Calu3 (cell line): ENCODE data around the gene USP5. TPM values are rescaled to one million over a fixed set of nuclear protein-coding genes. Genes with fewer than 3 reads are reported as not detected.
"Not testable (repeated sequence)": the region's sequence is repeated elsewhere in the genome, so short reads cannot be mapped to it uniquely, and the experiment has no call there.

Experiments used
- BruUV-seq: library from RNA; stranded (reverse); fragments of 400-500 nt; replicated peaks from 2 replicates; lab custom pipeline; 2021; lab: Mats Ljungman, UMichigan
- CTCF ChIA-PET: fragments of 300-600 bp; sonication (Branson Sonifier 250); formaldehyde crosslinking; loops from one replicate; lab custom pipeline; 2022; ENCODE audit warnings: antibody characterized with exemption; lab: Charles Lee
- DNase-seq: peaks from one replicate; pipeline ENCODE4 v3.0.0; 2022
- H3K27ac Mint-ChIP-seq: one replicate; pipeline ENCODE4 v1.8.0; 2022; ENCODE audit warnings: mixed read lengths; ENCODE audit not compliant: unreplicated experiment
- H3K27me3 Mint-ChIP-seq: one replicate; pipeline ENCODE4 v1.8.0; 2022; ENCODE audit warnings: mixed read lengths; ENCODE audit not compliant: unreplicated experiment
- H3K36me3 Mint-ChIP-seq: one replicate; pipeline ENCODE4 v1.8.0; 2022; ENCODE audit warnings: mild to moderate bottlenecking, moderate library complexity, mixed read lengths; ENCODE audit not compliant: insufficient read depth, unreplicated experiment
- H3K4me1 Mint-ChIP-seq: one replicate; pipeline ENCODE4 v1.8.0; 2022; ENCODE audit warnings: mild to moderate bottlenecking, low read depth, mixed read lengths; ENCODE audit not compliant: unreplicated experiment
- H3K4me3 Mint-ChIP-seq: one replicate; pipeline ENCODE4 v1.8.0; 2022; ENCODE audit warnings: mild to moderate bottlenecking, low read depth, moderate library complexity, mixed read lengths; ENCODE audit not compliant: unreplicated experiment
- H3K9me3 Mint-ChIP-seq: one replicate; pipeline ENCODE4 v1.8.0; 2022; ENCODE audit warnings: low read depth, mixed read lengths; ENCODE audit not compliant: unreplicated experiment
- intact Hi-C: fragments of 100-400 bp; cut with micrococcal nuclease; formaldehyde crosslinking; loops from one replicate; pipeline ENCODE4 v1.10.0; 2022; ENCODE audit not compliant: unreplicated experiment
- total RNA-seq: library from RNA; stranded (reverse); gene quantifications from 2 replicates; pipeline ENCODE4 v1.2.3, GENCODE V29; 2022
- TF ChIP-seq, protein P1 (sequence below): fragments of 200-600 bp; IDR thresholded peaks from one replicate; pipeline ENCODE4 v1.8.0; 2022; ENCODE audit warnings: antibody characterized with exemption; ENCODE audit not compliant: unreplicated experiment

USP5 gene
- total RNA-seq, 1 experiment from 2014 or later = 128 TPM

DNA sequence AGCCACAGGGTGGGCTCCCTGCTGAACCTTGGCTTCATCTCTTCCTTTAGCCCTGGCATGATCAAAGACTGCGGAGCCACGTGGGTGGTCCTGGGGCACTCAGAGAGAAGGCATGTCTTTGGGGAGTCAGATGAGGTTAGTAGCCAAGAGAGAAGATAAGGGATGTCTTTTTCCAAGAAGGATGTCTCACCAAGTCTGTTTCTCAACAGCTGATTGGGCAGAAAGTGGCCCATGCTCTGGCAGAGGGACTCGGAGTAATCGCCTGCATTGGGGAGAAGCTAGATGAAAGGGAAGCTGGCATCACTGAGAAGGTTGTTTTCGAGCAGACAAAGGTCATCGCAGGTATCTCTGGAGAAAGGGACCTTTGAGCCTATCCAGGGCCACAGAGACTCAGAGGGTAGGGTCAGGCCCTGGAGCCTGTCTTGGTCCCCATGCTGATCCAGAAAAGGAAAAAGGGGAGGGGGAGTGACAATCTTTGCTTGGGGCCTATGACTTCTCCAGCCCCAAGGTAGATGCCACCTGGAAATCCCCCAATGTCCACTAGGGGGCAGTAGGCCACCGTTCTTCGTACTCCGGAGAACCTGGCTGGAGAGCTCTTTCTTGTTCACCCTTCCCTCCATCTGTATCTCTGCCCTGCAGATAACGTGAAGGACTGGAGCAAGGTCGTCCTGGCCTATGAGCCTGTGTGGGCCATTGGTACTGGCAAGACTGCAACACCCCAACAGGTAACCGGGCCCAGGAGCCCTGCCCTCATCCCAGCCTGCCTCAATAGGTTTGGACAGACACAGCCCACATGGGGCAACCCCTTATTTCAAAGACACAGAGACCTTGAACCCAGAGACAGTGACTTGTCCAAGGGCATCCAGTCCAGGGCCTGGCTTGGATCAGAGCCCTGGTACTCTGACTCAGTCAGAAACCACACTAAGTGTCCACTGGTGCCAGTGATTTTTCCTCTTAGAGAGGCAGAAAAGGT, 17.4 kb downstream of the USP5 start:
- Mint-ChIP-seq H3K9me3 (no peaks in the 10 kb centered on the region), H3K36me3 (peaks cover 87% of the 10 kb centered on the region), H3K4me3 (peak overlapping the region; percentile 88), H3K27ac (peak overlapping the region; percentile 91), H3K27me3 (no peaks in the 10 kb centered on the region), H3K4me1 (peaks cover 43% of the 10 kb centered on the region)
- DNase-seq = peak; percentile 91
- intact Hi-C loops = loop anchor here (5.0 kb wide), 2 partner anchors 58 to 73 kb away; partner anchors contain the start of genes ATN1, C12orf57 and RNU7-1
- TF ChIP-seq, protein P1, sequence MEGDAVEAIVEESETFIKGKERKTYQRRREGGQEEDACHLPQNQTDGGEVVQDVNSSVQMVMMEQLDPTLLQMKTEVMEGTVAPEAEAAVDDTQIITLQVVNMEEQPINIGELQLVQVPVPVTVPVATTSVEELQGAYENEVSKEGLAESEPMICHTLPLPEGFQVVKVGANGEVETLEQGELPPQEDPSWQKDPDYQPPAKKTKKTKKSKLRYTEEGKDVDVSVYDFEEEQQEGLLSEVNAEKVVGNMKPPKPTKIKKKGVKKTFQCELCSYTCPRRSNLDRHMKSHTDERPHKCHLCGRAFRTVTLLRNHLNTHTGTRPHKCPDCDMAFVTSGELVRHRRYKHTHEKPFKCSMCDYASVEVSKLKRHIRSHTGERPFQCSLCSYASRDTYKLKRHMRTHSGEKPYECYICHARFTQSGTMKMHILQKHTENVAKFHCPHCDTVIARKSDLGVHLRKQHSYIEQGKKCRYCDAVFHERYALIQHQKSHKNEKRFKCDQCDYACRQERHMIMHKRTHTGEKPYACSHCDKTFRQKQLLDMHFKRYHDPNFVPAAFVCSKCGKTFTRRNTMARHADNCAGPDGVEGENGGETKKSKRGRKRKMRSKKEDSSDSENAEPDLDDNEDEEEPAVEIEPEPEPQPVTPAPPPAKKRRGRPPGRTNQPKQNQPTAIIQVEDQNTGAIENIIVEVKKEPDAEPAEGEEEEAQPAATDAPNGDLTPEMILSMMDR = peak; percentile 92
- no TSS peak for BruUV-seq
- CTCF ChIA-PET = interaction anchor here (0.6 to 2.0 kb wide), 13 partner anchors 11 to 180 kb away, joined by 3 to 24 read pairs (median 9); partner anchors contain the start of genes C12orf57, CDCA3, ENO2 and RNU7-1

GRCh38 chr12:6870304-6870703, 18.4 kb downstream of the USP5 start:
- Mint-ChIP-seq H3K4me1 (peaks cover 43% of the 10 kb centered on the region), H3K27ac (peak overlapping the region; percentile 89), H3K4me3 (peak overlapping the region; percentile 88), H3K36me3 (peaks cover 87% of the 10 kb centered on the region)
- intact Hi-C loops, H3K9me3 Mint-ChIP-seq, DNase-seq, H3K27me3 Mint-ChIP-seq: not testable (repeated sequence)
- CTCF ChIA-PET = interaction anchor here (1.7 to 3.1 kb wide), 3 partner anchors 21 to 55 kb away, joined by 22 to 31 read pairs (median 24); no protein-coding TSS in a partner anchor
- BruUV-seq = TSS peak; percentile 53

DNA sequence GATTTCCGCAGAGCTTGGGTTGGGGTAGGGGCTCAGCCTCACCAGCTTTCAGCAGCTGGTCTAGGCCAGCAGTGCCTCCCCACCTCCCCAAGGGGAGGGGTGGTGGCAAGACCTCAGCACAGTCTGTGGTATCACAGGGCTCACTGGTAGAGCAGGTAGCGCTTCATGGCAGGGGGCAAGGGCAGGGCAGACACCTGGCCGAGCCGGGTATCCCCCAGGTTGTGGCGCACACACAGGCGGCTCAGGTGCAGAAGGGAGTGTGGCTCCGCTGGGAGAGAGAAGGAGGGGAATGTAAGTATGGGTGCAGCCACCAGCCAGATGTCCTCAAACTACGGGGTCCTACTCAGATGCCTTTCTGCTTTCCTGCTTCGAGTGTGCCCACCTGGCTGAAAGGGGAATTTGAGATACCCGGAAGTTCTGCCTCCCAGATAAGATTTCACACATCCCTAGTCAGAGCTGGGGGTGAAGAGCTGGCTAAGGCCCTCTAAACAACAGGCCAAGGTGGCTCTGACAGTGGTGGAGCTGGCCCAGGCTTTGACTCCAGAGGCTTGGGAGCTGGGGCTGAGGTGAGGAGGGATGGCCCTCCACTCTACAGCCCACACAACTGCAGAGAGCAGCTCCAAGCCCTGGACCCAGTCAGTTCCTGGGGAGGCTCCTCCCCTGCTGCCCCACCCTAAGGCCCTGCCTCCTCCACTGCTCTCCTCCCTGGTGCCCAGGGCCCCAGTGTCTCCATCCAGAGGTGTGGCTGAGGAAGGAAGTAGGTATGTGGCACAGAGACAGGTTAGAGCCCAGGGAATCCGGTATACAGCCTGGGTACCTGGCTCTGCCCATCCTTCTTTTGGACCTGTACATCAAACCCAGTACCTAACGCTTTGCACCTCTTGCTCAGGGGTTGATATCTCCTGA, 19.4 kb downstream of the USP5 start:
- TF ChIP-seq, protein P1 = no peak
- intact Hi-C loops = no loop called here
- Mint-ChIP-seq H3K36me3 (peaks cover 83% of the 10 kb centered on the region), H3K4me3 (peak overlapping the region; percentile 99), H3K9me3 (no peaks in the 10 kb centered on the region), H3K27ac (peak overlapping the region; percentile 89), H3K4me1 (peaks cover 43% of the 10 kb centered on the region), H3K27me3 (no peaks in the 10 kb centered on the region)
- DNase-seq = peak; percentile 74
- no TSS peak for BruUV-seq
- CTCF ChIA-PET = interaction anchor here (0.8 to 3.1 kb wide), 9 partner anchors 10 to 93 kb away, joined by 3 to 31 read pairs (median 10); partner anchors contain the start of genes C12orf57 and RNU7-1

GRCh38 chr12:6872073-6873048, 20.4 kb downstream of the USP5 start:
- Mint-ChIP-seq H3K27ac (peak overlapping the region; percentile 89), H3K27me3 (no peaks in the 10 kb centered on the region), H3K4me3 (peak overlapping the region; percentile 99), H3K4me1 (peaks cover 43% of the 10 kb centered on the region), H3K9me3 (no peaks in the 10 kb centered on the region), H3K36me3 (peaks cover 73% of the 10 kb centered on the region)
- TF ChIP-seq, protein P1 = peak; percentile 85
- DNase-seq = peak; percentile 91
- CTCF ChIA-PET = interaction anchor here (0.8 to 3.1 kb wide), 14 partner anchors 9 to 92 kb away, joined by 3 to 31 read pairs (median 8); partner anchors contain the start of genes C12orf57, CDCA3, LRRC23 and RNU7-1
- intact Hi-C loops = loop anchor here (1.0 kb wide), 1 partner anchor 19 kb away; no protein-coding TSS in a partner anchor
- TSS peak; percentile 65 for BruUV-seq
